WTC11 (cell line): Measurements from ENCODE around the gene PLEKHM3. TPM values are rescaled to one million over a fixed set of nuclear protein-coding genes. Genes with fewer than 3 reads are reported as not detected.

Experiments used
- ATAC-seq: fragments of 200-7000 bp; cut with Tn5 transposase; 2 replicates; pipeline ENCODE4 v1.10.0; 2021; ENCODE audit warnings: mild to moderate bottlenecking, moderate library complexity
- CTCF ChIA-PET: fragments of 300-600 bp; sonication (Branson Sonifier 250); formaldehyde crosslinking; loops from one replicate; lab custom pipeline; 2021; ENCODE audit warnings: antibody characterized with exemption; lab: Charles Lee
- POLR2A ChIA-PET: fragments of 350-600 bp; sonication (Branson Sonifier 250); formaldehyde crosslinking; loops from one replicate; lab custom pipeline; 2021; ENCODE audit warnings: antibody characterized with exemption; lab: Charles Lee
- DNase-seq: peaks from one replicate; pipeline ENCODE4 v3.0.0; 2021; ENCODE audit warnings: low spot score
- H3K27ac Mint-ChIP-seq: 2 replicates; pipeline ENCODE4 v1.8.0; 2021; ENCODE audit warnings: mixed read lengths
- H3K27me3 Mint-ChIP-seq: 2 replicates; pipeline ENCODE4 v1.8.0; 2021; ENCODE audit warnings: low read depth, mild to moderate bottlenecking, moderate library complexity, mixed read lengths
- H3K36me3 Mint-ChIP-seq: 2 replicates; pipeline ENCODE4 v1.8.0; 2021; ENCODE audit warnings: mixed read lengths
- H3K4me1 Mint-ChIP-seq: 2 replicates; pipeline ENCODE4 v1.8.0; 2022; ENCODE audit warnings: mixed read lengths
- H3K4me3 Mint-ChIP-seq: 2 replicates; pipeline ENCODE4 v1.8.0; 2021; ENCODE audit warnings: mild to moderate bottlenecking, moderate library complexity, mixed read lengths
- H3K9me3 Mint-ChIP-seq: 2 replicates; pipeline ENCODE4 v1.8.0; 2021; ENCODE audit warnings: mixed read lengths
- CREM ChIP-seq: sonication (generic); formaldehyde crosslinking; IDR thresholded peaks from 2 replicates; pipeline ENCODE4 v1.8.1; 2022; ENCODE audit warnings: mild to moderate bottlenecking, missing genetic modification reagents, moderate library complexity
- E2F5 ChIP-seq: sonication (generic); formaldehyde crosslinking; IDR thresholded peaks from 2 replicates; pipeline ENCODE4 v1.8.1; 2022; ENCODE audit warnings: mild to moderate bottlenecking, moderate library complexity, missing genetic modification reagents
- ELF4 ChIP-seq: sonication (generic); formaldehyde crosslinking; IDR thresholded peaks from 2 replicates; pipeline ENCODE4 v1.8.1; 2022; ENCODE audit warnings: low read depth, mild to moderate bottlenecking, moderate library complexity, missing genetic modification reagents
- ESRRA ChIP-seq: sonication (generic); formaldehyde crosslinking; IDR thresholded peaks from 2 replicates; pipeline ENCODE4 v1.8.1; 2022; ENCODE audit warnings: mild to moderate bottlenecking, missing genetic modification reagents, borderline replicate concordance
- ETV6 ChIP-seq: sonication (generic); formaldehyde crosslinking; IDR thresholded peaks from 2 replicates; pipeline ENCODE4 v1.8.1; 2022; ENCODE audit warnings: mild to moderate bottlenecking, missing genetic modification reagents
- FOXK1 ChIP-seq: sonication (generic); formaldehyde crosslinking; IDR thresholded peaks from 2 replicates; pipeline ENCODE4 v1.8.0; 2022; ENCODE audit warnings: mild to moderate bottlenecking, moderate library complexity, missing genetic modification reagents
- GRHL2 ChIP-seq: fragments of 250-450 bp; sonication (Bioruptor Pico); IDR thresholded peaks from 2 replicates; pipeline ENCODE4 v1.8.0; 2022; ENCODE audit warnings: mild to moderate bottlenecking, moderate library complexity; ENCODE audit not compliant: insufficient replicate concordance, severe bottlenecking
- HMGA2 ChIP-seq: fragments of 250-450 bp; sonication (Bioruptor Pico); IDR thresholded peaks from 2 replicates; pipeline ENCODE4 v1.4.0; 2021; ENCODE audit warnings: mild to moderate bottlenecking, moderate library complexity
- JAZF1 ChIP-seq: fragments of 250-450 bp; sonication (Bioruptor Pico); IDR thresholded peaks from 2 replicates; pipeline ENCODE4 v1.9.0; 2021; ENCODE audit warnings: moderate library complexity, mild to moderate bottlenecking, inconsistent platforms
- KAT7 ChIP-seq: sonication (generic); formaldehyde crosslinking; IDR thresholded peaks from 2 replicates; pipeline ENCODE4 v1.8.1; 2023; ENCODE audit warnings: missing genetic modification reagents, mild to moderate bottlenecking, borderline replicate concordance
- MLX ChIP-seq: sonication (generic); formaldehyde crosslinking; IDR thresholded peaks from 2 replicates; pipeline ENCODE4 v1.8.1; 2023; ENCODE audit warnings: mild to moderate bottlenecking, missing genetic modification reagents, moderate library complexity
- NFE2L1 ChIP-seq: sonication (generic); formaldehyde crosslinking; IDR thresholded peaks from 2 replicates; pipeline ENCODE4 v1.8.1; 2023; ENCODE audit warnings: missing genetic modification reagents
- NR3C1 ChIP-seq: sonication (generic); formaldehyde crosslinking; conservative IDR thresholded peaks from 2 replicates; pipeline ENCODE4 v1.8.1; 2023; ENCODE audit warnings: low read depth, mild to moderate bottlenecking, missing genetic modification reagents
- PRDM15 ChIP-seq: sonication (generic); formaldehyde crosslinking; IDR thresholded peaks from 2 replicates; pipeline ENCODE4 v1.8.0; 2022; ENCODE audit warnings: missing genetic modification reagents
- RELA ChIP-seq: sonication (generic); formaldehyde crosslinking; IDR thresholded peaks from 2 replicates; pipeline ENCODE4 v1.8.1; 2022; ENCODE audit warnings: missing genetic modification reagents, mild to moderate bottlenecking, borderline replicate concordance
- SMAD3 ChIP-seq: sonication (generic); formaldehyde crosslinking; IDR thresholded peaks from 2 replicates; pipeline ENCODE4 v1.8.0; 2022; ENCODE audit warnings: missing genetic modification reagents, mild to moderate bottlenecking, borderline replicate concordance
- TCF7 ChIP-seq: sonication (generic); formaldehyde crosslinking; IDR thresholded peaks from 2 replicates; pipeline ENCODE4 v1.8.0; 2022; ENCODE audit warnings: mild to moderate bottlenecking, low read depth, missing genetic modification reagents, moderate library complexity
- TEAD4 ChIP-seq: sonication (generic); formaldehyde crosslinking; IDR thresholded peaks from 2 replicates; pipeline ENCODE4 v1.8.0; 2022; ENCODE audit warnings: mild to moderate bottlenecking, missing genetic modification reagents
- ZNF121 ChIP-seq: sonication (generic); formaldehyde crosslinking; IDR thresholded peaks from 2 replicates; pipeline ENCODE4 v1.8.0; 2023; ENCODE audit warnings: missing genetic modification reagents
- ZNF219 ChIP-seq: sonication (generic); formaldehyde crosslinking; IDR thresholded peaks from 2 replicates; pipeline ENCODE4 v1.8.0; 2023; ENCODE audit warnings: missing genetic modification reagents, mild to moderate bottlenecking, borderline replicate concordance
- ZNF416 ChIP-seq: fragments of 250-450 bp; sonication (Bioruptor Pico); IDR thresholded peaks from 2 replicates; pipeline ENCODE4 v1.9.0; 2021; ENCODE audit warnings: mild to moderate bottlenecking, inconsistent platforms
- ZNF671 ChIP-seq: fragments of 250-450 bp; sonication (Bioruptor Pico); IDR thresholded peaks from 2 replicates; pipeline ENCODE4 v1.8.0; 2021; ENCODE audit warnings: mild to moderate bottlenecking
- total RNA-seq: library from RNA; stranded (reverse); gene quantifications from 3 replicates; pipeline ENCODE4 v1.2.3, GENCODE V29; 2021
- TF ChIP-seq, protein P1 (sequence below): sonication (generic); formaldehyde crosslinking; IDR thresholded peaks from 2 replicates; pipeline ENCODE4 v1.8.1; 2023; ENCODE audit warnings: mild to moderate bottlenecking, missing genetic modification reagents, moderate library complexity

Gene PLEKHM3
- total RNA-seq, 1 experiment from 2014 or later: 5.8 TPM

GRCh38 chr2:207996848-207997247 lies 28.5 kb downstream of the PLEKHM3 start (continued):
- TF ChIP-seq E2F5 (CRISPR knock-in tag) (no peak), TCF7 (CRISPR knock-in tag) (no peak), MLX (no peak), NFE2L1 (no peak), PRDM15 (CRISPR knock-in tag) (no peak), RELA (CRISPR knock-in tag) (no peak), TEAD4 (no peak), ESRRA (CRISPR knock-in tag) (no peak), CREM (CRISPR knock-in tag) (no peak), SMAD3 (CRISPR knock-in tag) (no peak)

- no peak overlapping the region for H3K4me3 Mint-ChIP-seq
- no peaks in the 10 kb centered on the region for H3K9me3 Mint-ChIP-seq
- no peak overlapping the region for H3K27ac Mint-ChIP-seq
- H3K4me1 Mint-ChIP-seq: no peaks in the 10 kb centered on the region
- CTCF ChIA-PET: interaction anchor here (0.8 kb wide), 1 partner anchor 44 kb away, joined by 3 read pairs; no protein-coding TSS in a partner anchor
- H3K36me3 Mint-ChIP-seq: no peaks in the 10 kb centered on the region
- DNase-seq: no peak
- POLR2A ChIA-PET: no interaction called here
- H3K27me3 Mint-ChIP-seq: no peaks in the 10 kb centered on the region
- ATAC-seq: no peak
- TF ChIP-seq ETV6 (CRISPR knock-in tag) (no peak), ELF4 (CRISPR knock-in tag) (no peak), ZNF671 (CRISPR knock-in tag) (no peak), HMGA2 (CRISPR knock-in tag) (no peak), NR3C1 (CRISPR knock-in tag) (no peak), ZNF219 (CRISPR knock-in tag) (no peak)
- TF ChIP-seq, protein P1, sequence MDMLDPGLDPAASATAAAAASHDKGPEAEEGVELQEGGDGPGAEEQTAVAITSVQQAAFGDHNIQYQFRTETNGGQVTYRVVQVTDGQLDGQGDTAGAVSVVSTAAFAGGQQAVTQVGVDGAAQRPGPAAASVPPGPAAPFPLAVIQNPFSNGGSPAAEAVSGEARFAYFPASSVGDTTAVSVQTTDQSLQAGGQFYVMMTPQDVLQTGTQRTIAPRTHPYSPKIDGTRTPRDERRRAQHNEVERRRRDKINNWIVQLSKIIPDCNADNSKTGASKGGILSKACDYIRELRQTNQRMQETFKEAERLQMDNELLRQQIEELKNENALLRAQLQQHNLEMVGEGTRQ (CRISPR knock-in tag): no peak
Measured at GRCh38 chr2:207995887-207996286, 29.4 kb downstream of the PLEKHM3 start.

GRCh38 chr2:207993151-207993763 lies 32.1 kb downstream of the PLEKHM3 start:
- ATAC-seq: no peak
- H3K4me1 Mint-ChIP-seq: no peaks in the 10 kb centered on the region
- TF ChIP-seq GRHL2 (CRISPR knock-in tag) (no peak), KAT7 (no peak), JAZF1 (CRISPR knock-in tag) (no peak), PRDM15 (CRISPR knock-in tag) (no peak), FOXK1 (no peak), ZNF121 (CRISPR knock-in tag) (no peak), ZNF416 (CRISPR knock-in tag) (no peak)
- TF ChIP-seq, protein P1 (CRISPR knock-in tag): no peak

More at GRCh38 chr2:207993151-207993763, 32.1 kb downstream of the PLEKHM3 start:
- no peak for DNase-seq
- Mint-ChIP-seq H3K4me3 (no peak overlapping the region), H3K9me3 (no peaks in the 10 kb centered on the region), H3K27ac (no peak overlapping the region), H3K27me3 (no peaks in the 10 kb centered on the region), H3K36me3 (no peaks in the 10 kb centered on the region)
- ChIA-PET CTCF (no interaction called here), POLR2A (no interaction called here)
